Vagina (tissue), 2 donors: Measurements from ENCODE around the gene LGR4.

ENCODE experiments used
- POLR2A ChIP-seq, 2 donors: fragments of 450-650 bp; IDR thresholded peaks; one replicate each; pipeline ENCODE4 v1.6.1; 2017; ENCODE audit warnings: antibody characterized with exemption in 2 of 2, mild to moderate bottlenecking in 2 of 2, moderate library complexity in 2 of 2
- TF ChIP-seq, protein P1 (sequence below), 3 experiments: fragments of 450-650 bp in 2 of 3; fragments of 200-600 bp in 1 of 3; sonication (generic) in 1 of 3; IDR thresholded peaks; one replicate each; pipeline ENCODE4 v1.5.1; 2017 to 2019; ENCODE audit warnings: antibody characterized with exemption in 3 of 3, mild to moderate bottlenecking in 2 of 3, moderate library complexity in 2 of 3

DNA sequence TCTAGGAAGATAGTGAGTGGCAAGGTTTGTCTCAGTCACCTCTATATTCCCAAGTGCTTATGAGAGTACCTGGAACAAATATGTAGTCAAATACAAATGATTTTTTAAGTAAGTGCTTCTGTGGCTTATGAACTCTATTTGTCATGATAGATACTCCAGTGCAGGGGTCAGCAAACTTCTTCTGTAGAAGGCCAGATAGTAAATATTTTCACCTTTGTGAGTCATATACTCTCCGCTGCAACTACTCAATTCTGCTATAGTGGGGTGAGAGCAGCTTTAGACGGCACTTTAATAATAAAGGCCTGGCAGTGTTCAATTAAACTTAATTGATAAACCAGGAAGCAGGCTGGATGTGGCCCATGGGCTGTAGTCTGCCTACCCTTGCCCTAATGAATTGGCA lies 97.2 kb downstream of the LGR4 start:
- TF ChIP-seq POLR2A (IDR thresholded peaks at IDR 0.05), result no peak
- TF ChIP-seq, protein P1, sequence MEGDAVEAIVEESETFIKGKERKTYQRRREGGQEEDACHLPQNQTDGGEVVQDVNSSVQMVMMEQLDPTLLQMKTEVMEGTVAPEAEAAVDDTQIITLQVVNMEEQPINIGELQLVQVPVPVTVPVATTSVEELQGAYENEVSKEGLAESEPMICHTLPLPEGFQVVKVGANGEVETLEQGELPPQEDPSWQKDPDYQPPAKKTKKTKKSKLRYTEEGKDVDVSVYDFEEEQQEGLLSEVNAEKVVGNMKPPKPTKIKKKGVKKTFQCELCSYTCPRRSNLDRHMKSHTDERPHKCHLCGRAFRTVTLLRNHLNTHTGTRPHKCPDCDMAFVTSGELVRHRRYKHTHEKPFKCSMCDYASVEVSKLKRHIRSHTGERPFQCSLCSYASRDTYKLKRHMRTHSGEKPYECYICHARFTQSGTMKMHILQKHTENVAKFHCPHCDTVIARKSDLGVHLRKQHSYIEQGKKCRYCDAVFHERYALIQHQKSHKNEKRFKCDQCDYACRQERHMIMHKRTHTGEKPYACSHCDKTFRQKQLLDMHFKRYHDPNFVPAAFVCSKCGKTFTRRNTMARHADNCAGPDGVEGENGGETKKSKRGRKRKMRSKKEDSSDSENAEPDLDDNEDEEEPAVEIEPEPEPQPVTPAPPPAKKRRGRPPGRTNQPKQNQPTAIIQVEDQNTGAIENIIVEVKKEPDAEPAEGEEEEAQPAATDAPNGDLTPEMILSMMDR (IDR thresholded peaks at IDR 0.05), result no peak
